ENCODE data around the gene GAR1.

The GAR1 gene

GRCh38 chr4:109809655-109810054, 5.9 kb upstream of the GAR1 start:
- no peaks in the 10 kb centered on the region for H3K9me3 ChIP-seq (ENCODE audit: control insufficient read depth, insufficient read depth, low read depth, low read length)
- no peaks in the 10 kb centered on the region for H3K4me1 ChIP-seq (ENCODE audit: control insufficient read depth, insufficient read depth, low read length)
- TF ChIP-seq REST (tag by site-specific recombination; IDR thresholded peaks at IDR 0.05) (peak; percentile 56; the same call in 1 of the 2 replicates), ZNF558 (tag by site-specific recombination; IDR thresholded peaks at IDR 0.05) (no peak), ZNF112 (tag by site-specific recombination; IDR thresholded peaks at IDR 0.05) (no peak), ZNF121 (tag by site-specific recombination; IDR thresholded peaks at IDR 0.05) (no peak)
- no peak overlapping the region for H3K27ac ChIP-seq (ENCODE audit: extremely low read depth, low read depth, low read length)
- H3K4me3 ChIP-seq (ENCODE audit: low read depth, low read length), result no peak overlapping the region
- CTCF ChIA-PET, result interaction anchor here (0.7 kb wide), 1 partner anchor 286 kb away, joined by 7 read pairs; no protein-coding TSS in a partner anchor
- no peaks in the 10 kb centered on the region for H3K36me3 ChIP-seq (ENCODE audit: control insufficient read depth in 2 of 2, insufficient read depth in 1 of 2, low read length in 2 of 2)
- POLR2A ChIA-PET, result no interaction called here

GRCh38 chr4:109810552-109811387, 4.8 kb upstream of the GAR1 start:
- Histone ChIP-seq H3K27ac (ENCODE audit: extremely low read depth, low read depth, low read length) (no peak overlapping the region), H3K4me1 (ENCODE audit: control insufficient read depth, insufficient read depth, low read length) (no peaks in the 10 kb centered on the region), H3K36me3 (ENCODE audit: control insufficient read depth in 2 of 2, insufficient read depth in 1 of 2, low read length in 2 of 2) (no peaks in the 10 kb centered on the region), H3K9me3 (ENCODE audit: control insufficient read depth, insufficient read depth, low read depth, low read length) (no peaks in the 10 kb centered on the region), H3K4me3 (ENCODE audit: low read depth, low read length) (no peak overlapping the region)
- ChIA-PET CTCF (interaction anchor here (0.7 kb wide), 1 partner anchor 287 kb away, joined by 7 read pairs; no protein-coding TSS in a partner anchor), POLR2A (no interaction called here)
- TF ChIP-seq BCL11A (tag by site-specific recombination; IDR thresholded peaks at IDR 0.05; ENCODE audit: low read depth), result no peak
- TF ChIP-seq EGR2 (tag by site-specific recombination; IDR thresholded peaks at IDR 0.05; ENCODE audit: low read depth), result 0 out of 2 replicates have a peak, but pooled peaks have one; percentile 32
- no peak for TF ChIP-seq ZNF785 (tag by site-specific recombination; IDR thresholded peaks at IDR 0.05)
- TF ChIP-seq TSHZ1 (tag by site-specific recombination; IDR thresholded peaks at IDR 0.05; ENCODE audit: borderline replicate concordance), result no peak
- TF ChIP-seq ZSCAN23 (tag by site-specific recombination; IDR thresholded peaks at IDR 0.05), result no peak
- TF ChIP-seq GLIS2 (tag by site-specific recombination; IDR thresholded peaks at IDR 0.05), result no peak
- TF ChIP-seq ZFHX2 (tag by site-specific recombination; conservative IDR thresholded peaks at IDR 0.05), result peak; percentile 43
- no peak for TF ChIP-seq SP2 (tag by site-specific recombination; IDR thresholded peaks at IDR 0.05)
- peak; percentile 68 for TF ChIP-seq SCRT2 (tag by site-specific recombination; IDR thresholded peaks at IDR 0.05)
- no peak for TF ChIP-seq GLIS1 (tag by site-specific recombination; IDR thresholded peaks at IDR 0.05)
- TF ChIP-seq ZNF354C (tag by site-specific recombination; IDR thresholded peaks at IDR 0.05; ENCODE audit: borderline replicate concordance, low read depth), result no peak
- no peak for TF ChIP-seq ZNF639 (tag by site-specific recombination; IDR thresholded peaks at IDR 0.05)
- 0 out of 2 replicates have a peak, but pooled peaks have one; percentile 15 for TF ChIP-seq FEZF1 (tag by site-specific recombination; IDR thresholded peaks at IDR 0.05)
- TF ChIP-seq ZNF768 (tag by site-specific recombination; IDR thresholded peaks at IDR 0.05), result no peak
- no peak for TF ChIP-seq ATF2 (tag by site-specific recombination; IDR thresholded peaks at IDR 0.05; ENCODE audit: low read depth)
- no peak for TF ChIP-seq MZF1 (tag by site-specific recombination; IDR thresholded peaks at IDR 0.05; ENCODE audit: borderline replicate concordance)
- no peak for TF ChIP-seq OVOL3 (tag by site-specific recombination; IDR thresholded peaks at IDR 0.05)
- peak; percentile 40; the same call in 1 of the 2 replicates for TF ChIP-seq WT1 (tag by site-specific recombination; IDR thresholded peaks at IDR 0.05)
- TF ChIP-seq ZNF132 (tag by site-specific recombination; IDR thresholded peaks at IDR 0.05; ENCODE audit: borderline replicate concordance), result no peak
- no peak for TF ChIP-seq ZNF248 (tag by site-specific recombination; IDR thresholded peaks at IDR 0.05)
